ENCODE data around the gene MS4A10. TPM values are rescaled to one million over a fixed set of nuclear protein-coding genes. Genes with fewer than 3 reads are reported as not detected.

MS4A10 gene
- total and polyA plus RNA-seq, 7 donors = not detected

- peak overlapping the region; percentile 67 to 73 (median 73) for H3K27ac ChIP-seq
- whole genome bisulfite sequencing, 2 donors = 82 to 83% methylated on average over 14 of the region's 14 CpGs
- peaks cover 0 to 43% (median 39%) of the 10 kb centered on the region in 4 donors for H3K4me1 ChIP-seq
- TF ChIP-seq POLR2A (IDR thresholded peaks at IDR 0.05) (no peak), POLR2AphosphoS5 (IDR thresholded peaks at IDR 0.05) (no peak), EP300 (IDR thresholded peaks at IDR 0.05) (no peak), CTCF (IDR thresholded peaks at IDR 0.05) (no peak)
- intact Hi-C loops (cut with DNase I) = loop anchor here (5.0 kb wide), 2 partner anchors 63 to 322 kb away; partner anchors contain the start of gene VPS37C
- peak; percentile 76 for DNase-seq
- peak overlapping the region in 1 of 4 donors; percentile 70 for H3K4me3 ChIP-seq
- H3K36me3 ChIP-seq = no peaks in the 10 kb centered on the region
- no peaks in the 10 kb centered on the region for H3K27me3 ChIP-seq
- H3K9me3 ChIP-seq = no peaks in the 10 kb centered on the region
Measured at GRCh38 chr11:60840470-60841430, 55.6 kb downstream of the MS4A10 start.

GRCh38 chr11:60841797-60842667 is 56.9 kb downstream of the MS4A10 start, which contains the start of gene CCDC86:
CCDC86 (plus strand) TSS chr11:60842113; CDS start chr11:60842125, 12 bp downstream.
- peak in 2 of 4 donors; percentile 39 to 85 for TF ChIP-seq EP300 (IDR thresholded peaks at IDR 0.05)
- TF ChIP-seq POLR2AphosphoS5 (IDR thresholded peaks at IDR 0.05) = peak; percentile 57 to 92 (median 72)
- no peak for TF ChIP-seq POLR2A (IDR thresholded peaks at IDR 0.05)
- TF ChIP-seq CTCF (IDR thresholded peaks at IDR 0.05) = no peak
- peak; percentile 99 for DNase-seq
- Histone ChIP-seq H3K27ac (peak within 1 kb of the TSS; percentile 67 to 73 (median 73)), H3K9me3 (no peaks in the 10 kb centered on the region), H3K27me3 (no peaks in the 10 kb centered on the region), H3K36me3 (no peaks in the 10 kb centered on the region), H3K4me3 (peak within 1 kb of the TSS; percentile 69 to 94 (median 70)), H3K4me1 (peaks cover 0 to 43% (median 39%) of the 10 kb centered on the region in 4 donors)
- intact Hi-C loops (cut with DNase I) = loop anchor here (2.0 to 5.0 kb wide), 3 partner anchors 65 to 320 kb away; partner anchors contain the start of genes PRPF19 and VPS37C
- 1% methylated on average over 57 of the region's 57 CpGs for WGBS, 2 donors

GRCh38 chr11:60842668-60843600 is 57.8 kb downstream of the MS4A10 start:
- Histone ChIP-seq H3K4me1 (peaks cover 0 to 43% (median 39%) of the 10 kb centered on the region in 4 donors), H3K4me3 (peak overlapping the region; percentile 69 to 94 (median 70)), H3K27ac (peak overlapping the region; percentile 67 to 73 (median 73)), H3K9me3 (no peaks in the 10 kb centered on the region), H3K36me3 (peaks cover 0 to 8% (median under 1%) of the 10 kb centered on the region in 4 donors), H3K27me3 (no peaks in the 10 kb centered on the region)
- 6 to 16% methylated on average over 23 of the region's 23 CpGs for WGBS, 2 donors
- no peak for DNase-seq
- intact Hi-C loops (cut with DNase I) = loop anchor here (2.0 to 5.0 kb wide), 3 partner anchors 64 to 319 kb away; partner anchors contain the start of genes PRPF19 and VPS37C
- TF ChIP-seq CTCF (IDR thresholded peaks at IDR 0.05) = no peak
- no peak for TF ChIP-seq POLR2A (IDR thresholded peaks at IDR 0.05)
- TF ChIP-seq POLR2AphosphoS5 (IDR thresholded peaks at IDR 0.05) = no peak
- no peak for TF ChIP-seq EP300 (IDR thresholded peaks at IDR 0.05)

Measured in sigmoid colon (tissue), 7 donors.